Right lobe of liver (tissue), 6 donors: ENCODE measurements around the gene MYH14. TPM values are rescaled to one million over a fixed set of nuclear protein-coding genes. Genes with fewer than 3 reads are reported as not detected.
A peak's percentile ranks its signal among the peaks of the same experiment; 100 is the strongest.

Source experiments
- ATAC-seq, 4 donors: fragments of 200-7000 bp; cut with Tn5 transposase; one replicate each; pipeline ENCODE4 v1.9.1; 2020; ENCODE audit warnings: mild to moderate bottlenecking in 4 of 4, moderate library complexity in 4 of 4
- DNase-seq, 3 donors: peaks; one replicate each; pipeline ENCODE4 v3.0.0-alpha.2; 2020
- H3K27ac ChIP-seq, 3 donors: fragments of 200-600 bp; one replicate each; pipeline ENCODE4 v1.8.0; 2022
- H3K27me3 ChIP-seq, 2 donors: fragments of 200-600 bp; one replicate each; pipeline ENCODE4 v1.8.0; 2022
- H3K36me3 ChIP-seq, 4 donors: fragments of 200-600 bp; sonication (generic) in 1 of 4; one replicate each; pipeline versions ENCODE4 v1.5.1 to v1.8.0; 2017 to 2022; ENCODE audit warnings: control low read depth in 1 of 4
- H3K4me1 ChIP-seq, 4 donors: fragments of 200-600 bp; sonication (generic) in 1 of 4; one replicate each; pipeline versions ENCODE4 v1.5.1 to v1.8.0; 2017 to 2022; ENCODE audit warnings: control low read depth in 1 of 4
- H3K4me3 ChIP-seq, 3 donors: fragments of 200-600 bp; one replicate each; pipeline ENCODE4 v1.8.0; 2022
- H3K9me3 ChIP-seq, 4 donors: fragments of 200-600 bp; sonication (generic) in 1 of 4; one replicate each; pipeline versions ENCODE4 v1.5.1 to v1.8.0; 2017 to 2022; ENCODE audit warnings: control low read depth in 1 of 4
- POLR2A ChIP-seq: fragments of 450-650 bp; IDR thresholded peaks from one replicate; pipeline ENCODE4 v1.6.1; 2017; ENCODE audit warnings: antibody characterized with exemption, mild to moderate bottlenecking
- WGBS: methylation state at CpG from one replicate; pipeline ENCODE4 v1.1.6; 2018; ENCODE audit warnings: low coverage, low lambda C conversion rate; ENCODE audit not compliant: insufficient coverage; ENCODE audit errors: missing lambda C conversion rate; 5-methylcytosine and 5-hydroxymethylcytosine counted together
- intact Hi-C, 2 donors: fragments of 100-400 bp; cut with DNase I; formaldehyde crosslinking; loops; one replicate each; pipeline versions ENCODE4 v1.11.2 to v1.14.1; 2022
- total RNA-seq, 6 experiments: library from RNA; depleted of rRNA in 2 of 6; stranded (reverse); fragments of >200 nt in 2 of 6; fragmentation: NEBNext Ultra II Directional in 3 of 6; extraction: Animal tissue kit (Norgen Biotek cat#: 25700) in 3 of 6; gene quantifications; one replicate each; pipeline versions ENCODE4 v1.1.0 to v1.2.4, GENCODE V29; 2016 to 2023
- TF ChIP-seq, protein P1 (sequence below), 4 donors: fragments of 200-600 bp in 3 of 4; fragments of 450-650 bp in 1 of 4; IDR thresholded peaks; one replicate each; pipeline versions ENCODE4 v1.5.1 to v1.8.0; 2016 to 2022; ENCODE audit warnings: antibody characterized with exemption in 4 of 4, mild to moderate bottlenecking in 2 of 4
- donor health status: DM: no; HTN: yes; CAD: no.
- donor health status: DM: no; HTN: no; CAD: no.
- donor health status: DM: no; HTN: no; CAD: no.
- donor health status: DM: no; HTN: yes; CAD: no.
- donor health status: DM: no; HTN: yes; CAD: no.

Gene MYH14
- total RNA-seq, 6 experiments from 2014 or later: 49.1 to 89.0 (median 65.8) TPM

DNA sequence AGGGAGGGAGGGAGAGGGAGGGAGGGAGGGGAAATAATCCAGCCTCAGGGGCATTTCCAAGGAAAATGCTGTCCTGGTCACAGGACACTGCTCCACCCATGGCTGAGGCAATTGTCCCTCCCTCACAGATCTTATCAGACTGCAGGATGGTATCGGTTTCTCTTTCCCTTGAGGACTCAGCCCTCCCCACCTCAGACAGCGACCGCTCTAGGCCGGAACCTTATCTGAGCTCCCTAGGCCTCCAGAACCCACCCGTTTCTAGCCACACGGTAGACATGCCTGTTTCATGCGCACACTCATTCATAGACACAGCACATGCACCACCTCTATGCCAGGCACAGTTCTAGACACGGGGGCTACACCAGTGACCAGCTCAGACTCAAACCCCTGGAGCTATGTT, 30.3 kb upstream of the MYH14 start:
- Histone ChIP-seq H3K27me3 (no peaks in the 10 kb centered on the region), H3K4me3 (no peak overlapping the region), H3K36me3 (no peaks in the 10 kb centered on the region), H3K9me3 (no peaks in the 10 kb centered on the region), H3K27ac (no peak overlapping the region), H3K4me1 (no peaks in the 10 kb centered on the region)
- TF ChIP-seq, protein P1, sequence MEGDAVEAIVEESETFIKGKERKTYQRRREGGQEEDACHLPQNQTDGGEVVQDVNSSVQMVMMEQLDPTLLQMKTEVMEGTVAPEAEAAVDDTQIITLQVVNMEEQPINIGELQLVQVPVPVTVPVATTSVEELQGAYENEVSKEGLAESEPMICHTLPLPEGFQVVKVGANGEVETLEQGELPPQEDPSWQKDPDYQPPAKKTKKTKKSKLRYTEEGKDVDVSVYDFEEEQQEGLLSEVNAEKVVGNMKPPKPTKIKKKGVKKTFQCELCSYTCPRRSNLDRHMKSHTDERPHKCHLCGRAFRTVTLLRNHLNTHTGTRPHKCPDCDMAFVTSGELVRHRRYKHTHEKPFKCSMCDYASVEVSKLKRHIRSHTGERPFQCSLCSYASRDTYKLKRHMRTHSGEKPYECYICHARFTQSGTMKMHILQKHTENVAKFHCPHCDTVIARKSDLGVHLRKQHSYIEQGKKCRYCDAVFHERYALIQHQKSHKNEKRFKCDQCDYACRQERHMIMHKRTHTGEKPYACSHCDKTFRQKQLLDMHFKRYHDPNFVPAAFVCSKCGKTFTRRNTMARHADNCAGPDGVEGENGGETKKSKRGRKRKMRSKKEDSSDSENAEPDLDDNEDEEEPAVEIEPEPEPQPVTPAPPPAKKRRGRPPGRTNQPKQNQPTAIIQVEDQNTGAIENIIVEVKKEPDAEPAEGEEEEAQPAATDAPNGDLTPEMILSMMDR (IDR thresholded peaks at IDR 0.05): no peak
- no peak for TF ChIP-seq POLR2A
- intact Hi-C loops: no loop called here
- 53% methylated on average over 5 of the region's 8 CpGs for WGBS
- no peak for DNase-seq
- peak in 3 of 4 donors; percentile 25 to 67 (median 40) for ATAC-seq

DNA sequence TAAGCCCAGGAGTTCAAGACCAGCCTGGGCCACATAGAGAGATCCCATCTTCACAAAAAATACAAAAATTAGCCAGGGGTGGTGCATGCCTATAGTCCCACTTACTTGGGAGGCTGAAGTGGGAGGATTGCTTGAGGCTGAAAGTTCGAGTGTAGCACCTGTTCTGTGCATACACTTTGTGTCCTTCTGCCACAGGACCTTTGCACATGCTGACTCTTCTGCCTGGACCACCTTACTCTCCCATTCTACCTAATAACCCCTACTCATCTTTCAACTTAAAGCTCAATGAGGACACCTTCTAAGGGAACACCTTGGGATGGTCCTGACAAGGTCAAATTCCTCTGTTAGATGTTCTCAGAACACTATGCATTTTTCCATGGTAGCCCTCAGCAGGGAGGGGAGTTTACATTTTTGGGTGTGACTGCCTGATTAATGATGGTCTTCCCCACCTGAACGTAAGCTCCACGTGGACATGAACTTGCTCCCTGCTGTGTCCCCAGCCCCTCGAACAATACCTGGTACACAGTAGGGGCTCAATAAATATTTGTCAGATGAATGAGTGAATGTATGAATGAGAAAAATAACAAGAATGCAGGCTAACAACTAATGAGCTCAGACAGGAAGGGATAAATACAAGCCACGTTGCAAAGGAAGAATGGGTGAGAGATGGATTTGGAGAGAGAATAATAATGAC, 29.2 kb upstream of the MYH14 start:
- intact Hi-C loops: no loop called here
- DNase-seq: no peak
- no peak overlapping the region for H3K27ac ChIP-seq
- no peaks in the 10 kb centered on the region for H3K9me3 ChIP-seq
- no peaks in the 10 kb centered on the region for H3K27me3 ChIP-seq
- ATAC-seq: no peak
- 44% methylated on average over 4 of the region's 5 CpGs for WGBS
- no peak for TF ChIP-seq POLR2A
- TF ChIP-seq, protein P1 (IDR thresholded peaks at IDR 0.05): no peak
- H3K4me3 ChIP-seq: no peak overlapping the region
- no peaks in the 10 kb centered on the region for H3K36me3 ChIP-seq
- H3K4me1 ChIP-seq: no peaks in the 10 kb centered on the region

DNA sequence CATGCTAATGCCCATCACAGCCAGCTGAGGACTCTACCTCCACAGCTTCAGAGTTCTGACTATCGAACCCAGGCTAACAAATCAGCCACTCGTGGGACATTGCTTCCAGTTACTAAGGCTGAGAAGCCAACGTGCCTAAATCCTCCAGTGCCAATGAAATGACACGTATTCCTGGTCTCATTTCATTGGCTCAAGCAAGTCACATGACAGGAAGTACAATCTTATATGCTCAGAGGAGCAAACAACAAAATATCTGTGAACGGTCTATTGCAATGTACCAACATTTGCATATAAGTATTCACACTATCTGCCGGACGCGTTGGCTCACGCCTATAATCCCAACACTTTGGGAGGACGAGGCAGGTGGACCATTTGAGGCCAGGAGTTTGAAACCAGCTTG, 27.5 kb upstream of the MYH14 start:
- H3K27ac ChIP-seq: no peak overlapping the region
- no peaks in the 10 kb centered on the region for H3K4me1 ChIP-seq
- intact Hi-C loops: no loop called here
- DNase-seq (no peak), ATAC-seq (no peak)
- no peaks in the 10 kb centered on the region for H3K9me3 ChIP-seq
- 69% methylated on average over 9 of the region's 10 CpGs for WGBS
- H3K4me3 ChIP-seq: no peak overlapping the region
- H3K27me3 ChIP-seq: no peaks in the 10 kb centered on the region
- no peak for TF ChIP-seq POLR2A
- no peaks in the 10 kb centered on the region for H3K36me3 ChIP-seq

DNA sequence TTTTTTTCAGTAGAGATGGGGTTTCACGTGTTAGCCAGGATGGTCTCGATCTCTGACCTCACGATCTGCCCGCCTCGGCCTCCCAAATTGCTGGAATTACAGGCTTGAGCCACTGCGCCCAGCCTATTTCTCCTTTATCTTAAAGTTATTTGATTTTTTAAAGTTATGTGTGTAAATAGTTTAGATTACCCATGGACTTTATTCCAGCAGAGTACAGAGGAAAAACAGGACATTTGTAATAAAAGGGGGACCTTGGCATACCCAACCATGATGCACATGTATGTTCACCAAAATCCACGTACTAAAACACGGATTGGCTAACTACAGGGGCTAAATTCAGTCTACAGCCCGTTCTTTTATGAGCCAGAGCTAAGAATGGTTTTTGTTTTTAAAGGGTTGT, 26.6 kb upstream of the MYH14 start:
- Histone ChIP-seq H3K27me3 (no peaks in the 10 kb centered on the region), H3K4me3 (no peak overlapping the region), H3K9me3 (no peaks in the 10 kb centered on the region), H3K27ac (no peak overlapping the region), H3K36me3 (no peaks in the 10 kb centered on the region), H3K4me1 (no peaks in the 10 kb centered on the region)
- intact Hi-C loops: no loop called here
- no peak for TF ChIP-seq POLR2A
- DNase-seq: no peak
- ATAC-seq: no peak
- WGBS: 83% methylated on average over 9 of the region's 9 CpGs

DNA sequence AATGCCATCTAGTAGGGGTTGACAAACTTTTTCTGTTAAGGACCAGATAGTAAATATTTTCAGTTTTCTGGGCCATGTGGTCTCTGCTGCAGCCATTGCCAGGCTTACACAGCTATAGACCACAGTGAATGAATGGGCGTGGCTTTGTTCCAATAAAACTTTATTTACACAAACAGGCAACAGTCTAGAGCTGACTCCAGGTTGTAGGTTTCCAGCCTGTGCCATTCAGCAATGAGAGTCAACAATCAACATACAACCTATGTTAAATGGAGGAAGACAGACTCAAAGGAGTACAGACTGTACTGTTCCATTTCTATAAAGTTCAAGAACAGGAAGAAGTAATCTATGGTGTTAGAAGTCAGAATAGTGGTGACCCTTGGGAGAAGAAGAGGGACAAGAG, 25.1 kb upstream of the MYH14 start:
- TF ChIP-seq, protein P1 (IDR thresholded peaks at IDR 0.05): no peak
- no peak for TF ChIP-seq POLR2A
- H3K36me3 ChIP-seq: no peaks in the 10 kb centered on the region
- ATAC-seq: no peak
- no peaks in the 10 kb centered on the region for H3K27me3 ChIP-seq
- WGBS: 9% methylated on average over 1 of the region's 1 CpG
- DNase-seq: no peak
- H3K9me3 ChIP-seq: no peaks in the 10 kb centered on the region
- no peak overlapping the region for H3K4me3 ChIP-seq
- intact Hi-C loops: no loop called here
- H3K27ac ChIP-seq: no peak overlapping the region
- no peaks in the 10 kb centered on the region for H3K4me1 ChIP-seq
